ENCODE measurements around the gene ICA1L.
"Not testable (repeated sequence)": the region's sequence is repeated elsewhere in the genome, so short reads cannot be mapped to it uniquely, and the experiment has no call there.

ICA1L gene

GRCh38 chr2:202808754-202809153 is 62.8 kb downstream of the ICA1L start:
- ChIA-PET POLR2A (no interaction called here), CTCF (interaction anchor here (1.8 kb wide), 1 partner anchor 22 kb away, joined by 4 read pairs; no protein-coding TSS in a partner anchor)
- DNase-seq (ENCODE audit: extremely low spot score), result no peak
- no peak for TF ChIP-seq CTCF (IDR thresholded peaks at IDR 0.05; ENCODE audit: control extremely low read depth, extremely low read depth, low read depth, missing control alignments)

- CTCF ChIA-PET, result interaction anchor here (0.7 to 1.8 kb wide), 3 partner anchors 9 to 219 kb away, joined by 3 to 4 read pairs (median 3); no protein-coding TSS in a partner anchor
- DNase-seq (ENCODE audit: extremely low spot score); POLR2A ChIA-PET: not testable (repeated sequence)
Observed at GRCh38 chr2:202807431-202808138, 64.0 kb downstream of the ICA1L start.

DNA sequence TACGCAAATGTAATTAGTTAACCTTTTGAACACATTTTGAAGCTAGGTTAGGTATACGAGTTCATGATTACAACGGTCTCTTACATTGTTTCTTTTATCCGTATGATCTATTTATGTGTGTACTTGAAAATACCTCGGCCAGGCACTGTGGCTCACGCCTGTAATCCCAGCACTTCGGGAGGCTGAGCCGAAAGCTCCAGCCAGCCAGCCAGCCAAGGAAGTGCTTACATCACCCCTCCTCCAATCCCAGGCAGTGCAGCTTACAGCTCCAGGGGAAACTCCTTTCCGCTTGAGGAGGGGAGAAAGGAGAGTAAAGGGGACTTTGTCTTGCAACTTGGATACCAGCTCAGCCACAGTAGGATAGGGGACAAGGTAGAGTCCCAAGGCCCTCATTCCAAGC is 65.7 kb downstream of the ICA1L start:
- DNase-seq (ENCODE audit: extremely low spot score); POLR2A ChIA-PET: not testable (repeated sequence)
- CTCF ChIA-PET, result interaction anchor here (1.6 kb wide), 1 partner anchor 9 kb away, joined by 5 read pairs; no protein-coding TSS in a partner anchor

- ChIA-PET POLR2A (no interaction called here), CTCF (interaction anchor here (1.3 kb wide), 1 partner anchor 9 kb away, joined by 3 read pairs; no protein-coding TSS in a partner anchor)
- DNase-seq (ENCODE audit: extremely low spot score), result no peak
- TF ChIP-seq CTCF (IDR thresholded peaks at IDR 0.05; ENCODE audit: control extremely low read depth, extremely low read depth, low read depth, missing control alignments), result no peak
Observed at GRCh38 chr2:202797944-202798343, 73.6 kb downstream of the ICA1L start.

- POLR2A ChIA-PET, result no interaction called here
- DNase-seq (ENCODE audit: extremely low spot score), result no peak
- no peak for TF ChIP-seq CTCF (IDR thresholded peaks at IDR 0.05; ENCODE audit: control extremely low read depth, extremely low read depth, low read depth, missing control alignments)
- CTCF ChIA-PET, result interaction anchor here (1.5 kb wide), 1 partner anchor 201 kb away, joined by 3 read pairs; no protein-coding TSS in a partner anchor
Observed at GRCh38 chr2:202790676-202791075, 80.9 kb downstream of the ICA1L start.

- ChIA-PET CTCF (interaction anchor here (1.2 kb wide), 1 partner anchor 13 kb away, joined by 3 read pairs; no protein-coding TSS in a partner anchor), POLR2A (no interaction called here)
- no peak for DNase-seq (ENCODE audit: extremely low spot score)
- TF ChIP-seq CTCF (IDR thresholded peaks at IDR 0.05; ENCODE audit: control extremely low read depth, extremely low read depth, low read depth, missing control alignments), result no peak
Observed at GRCh38 chr2:202786842-202787241, 84.7 kb downstream of the ICA1L start.

GRCh38 chr2:202782940-202783558 is 88.5 kb downstream of the ICA1L start:
- no peak for DNase-seq (ENCODE audit: extremely low spot score)
- POLR2A ChIA-PET, result no interaction called here
- TF ChIP-seq CTCF (IDR thresholded peaks at IDR 0.05; ENCODE audit: control extremely low read depth, extremely low read depth, low read depth, missing control alignments), result no peak
- CTCF ChIA-PET, result no interaction called here

All from GM10248 (cell line).